Globus pallidus (tissue), 1 donor: Measurements from ENCODE around the gene CCDC116.

ENCODE experiments used
- DNase-seq: peaks from one replicate; pipeline ENCODE4 v3.0.0-alpha.2; 2015; ENCODE audit warnings: low spot score

CCDC116 gene

DNA sequence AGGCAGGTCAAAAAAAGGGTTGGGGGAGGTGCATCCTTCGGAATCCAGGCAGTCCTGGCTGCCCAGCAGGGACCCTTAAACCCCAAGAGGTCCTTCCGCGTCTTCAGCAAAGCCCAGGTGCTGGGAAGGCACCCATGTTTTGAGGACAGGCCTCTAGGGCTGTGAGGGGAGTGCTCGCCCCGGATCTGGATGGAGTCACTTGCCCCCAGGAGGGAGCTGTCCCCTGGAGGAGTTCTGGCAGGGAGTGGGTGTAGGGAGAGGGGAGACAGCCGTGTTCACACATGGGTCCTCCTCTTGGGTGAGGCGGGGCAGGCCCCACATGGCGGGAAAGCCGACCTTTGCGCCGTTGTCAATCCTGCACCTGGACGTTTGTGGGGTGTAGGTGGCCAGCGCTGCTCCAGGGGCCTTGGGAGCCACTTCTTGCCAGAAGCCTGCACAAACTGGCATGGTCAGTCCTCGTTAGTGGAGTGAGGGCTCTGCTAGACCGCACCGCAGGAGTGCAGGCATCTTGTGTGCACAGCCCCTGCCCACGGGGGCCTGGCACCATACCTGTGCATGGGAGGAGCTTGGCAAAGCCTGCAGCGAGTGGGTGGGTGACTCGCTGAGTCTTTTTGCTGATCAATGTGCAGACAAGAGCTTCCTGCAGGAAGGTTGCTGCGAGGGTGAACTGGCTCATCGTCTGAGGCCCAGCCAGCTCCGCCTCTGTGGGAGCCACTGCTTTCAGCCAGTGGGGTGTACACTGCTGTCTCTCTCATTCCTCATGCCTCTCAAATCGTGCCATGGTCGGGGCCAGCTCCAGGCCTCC is 49.2 kb downstream of the CCDC116 start:
- DNase-seq = no peak

DNA sequence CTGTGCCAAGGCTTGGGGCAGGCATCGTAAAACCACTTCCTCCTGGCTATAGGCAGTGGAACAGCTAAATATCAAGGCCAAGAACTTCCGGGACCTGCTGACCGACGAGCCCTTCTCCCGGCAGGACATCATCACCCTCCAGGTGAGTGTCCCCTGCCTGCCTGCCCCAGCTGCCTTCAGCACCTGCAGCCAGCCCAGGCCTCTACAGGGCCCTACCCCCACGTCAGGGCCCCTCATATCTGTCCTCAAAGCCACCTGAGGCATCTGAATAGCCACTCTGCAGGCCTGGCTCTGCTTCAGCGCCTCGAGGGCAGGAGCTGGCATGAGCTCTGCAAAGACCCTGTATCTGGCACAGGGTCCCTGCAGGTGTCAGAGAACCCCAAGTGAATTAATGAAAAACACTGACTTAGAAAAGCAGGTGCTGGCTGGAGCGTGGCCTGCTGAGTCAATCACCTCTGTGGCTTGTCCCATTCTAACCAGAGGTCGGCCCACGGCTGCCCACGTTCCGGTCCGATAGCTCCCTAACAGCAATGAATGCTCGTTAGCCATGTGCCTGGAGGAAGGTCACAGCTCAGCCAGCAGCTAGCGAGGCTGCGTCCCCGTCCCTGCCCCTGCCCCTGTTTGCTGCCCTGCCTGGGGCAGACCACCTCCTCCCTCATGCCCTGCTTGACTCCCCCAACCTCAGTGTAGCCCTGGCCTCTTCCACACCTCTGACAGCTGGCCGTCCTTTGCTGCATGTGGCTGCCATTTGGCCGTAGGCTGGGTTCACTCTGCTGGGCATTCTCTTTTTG is 50.0 kb downstream of the CCDC116 start:
- DNase-seq = no peak

DNA sequence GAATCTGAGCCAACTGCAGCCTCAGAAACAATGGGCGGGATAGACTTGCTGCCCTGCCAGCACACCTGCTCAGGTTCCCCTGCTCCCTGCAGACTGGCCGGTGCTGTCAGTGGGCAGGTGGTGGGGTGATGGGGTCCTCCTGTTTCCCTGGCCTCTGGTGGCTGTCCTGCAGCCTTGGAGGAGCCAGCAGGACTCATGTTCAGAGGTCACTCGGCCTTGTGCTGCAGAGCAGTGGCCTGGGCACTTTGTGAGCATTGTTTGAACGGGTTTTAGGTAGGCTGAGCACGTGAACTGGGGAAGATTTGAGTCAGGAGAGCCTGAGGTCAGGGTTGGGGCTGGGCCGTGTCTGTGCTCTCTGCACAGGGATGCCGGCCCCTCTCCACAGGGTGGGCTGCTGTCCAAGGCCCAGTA is 50.8 kb downstream of the CCDC116 start:
- DNase-seq = no peak

DNA sequence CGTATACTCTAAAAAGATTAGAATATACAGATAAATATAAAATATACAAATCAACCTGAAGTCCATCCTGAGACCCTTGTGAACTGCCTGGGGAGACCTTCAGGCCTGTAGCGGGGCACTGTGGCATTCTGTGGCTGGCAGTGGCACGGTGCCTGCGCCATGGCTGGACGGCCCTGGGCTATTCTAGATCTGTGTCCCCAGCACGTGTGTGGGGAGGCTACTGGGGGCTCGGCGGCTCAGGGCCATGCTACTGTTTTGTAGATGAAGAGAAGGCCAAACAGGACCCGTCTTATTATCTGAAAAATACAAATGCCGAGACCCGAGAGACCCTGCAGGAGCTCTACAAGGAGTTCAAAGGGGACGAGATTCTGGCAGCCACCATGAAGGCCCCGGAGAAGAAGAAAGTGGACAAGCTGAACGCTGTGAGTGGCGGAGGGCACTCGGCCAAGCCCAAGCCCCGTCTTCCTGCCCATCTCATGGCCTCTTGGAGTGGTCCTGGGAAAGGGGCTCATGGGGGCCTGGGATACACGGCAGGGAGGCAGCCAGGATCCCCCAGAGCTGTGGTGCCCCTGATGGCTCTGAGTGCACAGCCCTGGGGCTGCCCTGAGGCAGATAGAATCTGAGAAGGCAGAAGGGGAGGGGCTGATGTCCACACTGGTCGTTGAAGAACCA is 52.1 kb downstream of the CCDC116 start:
- DNase-seq = no peak

GRCh38 chr22:21685164-21685513 is 52.6 kb downstream of the CCDC116 start:
- DNase-seq = no peak

- DNase-seq = no peak
Measured at GRCh38 chr22:21686193-21686608, 53.6 kb downstream of the CCDC116 start.
